ENCODE results near the gene KLHDC10.

GRCh38 chr7:130063036-130063435 is 7.3 kb upstream of the KLHDC10 start:
- TF ChIP-seq EZH2phosphoT487 (conservative IDR thresholded peaks at IDR 0.05; ENCODE audit: low read length), result no peak
- TF ChIP-seq CTCF (IDR thresholded peaks at IDR 0.05; ENCODE audit: insufficient read depth, low read length, poor library complexity, severe bottlenecking), result peak; percentile 85
